Measurements from ENCODE around the gene BHLHE23. TPM values are rescaled to one million over a fixed set of nuclear protein-coding genes. Genes with fewer than 3 reads are reported as not detected.

The BHLHE23 gene
- total RNA-seq, 2 experiments from 2014 or later, result not detected

DNA sequence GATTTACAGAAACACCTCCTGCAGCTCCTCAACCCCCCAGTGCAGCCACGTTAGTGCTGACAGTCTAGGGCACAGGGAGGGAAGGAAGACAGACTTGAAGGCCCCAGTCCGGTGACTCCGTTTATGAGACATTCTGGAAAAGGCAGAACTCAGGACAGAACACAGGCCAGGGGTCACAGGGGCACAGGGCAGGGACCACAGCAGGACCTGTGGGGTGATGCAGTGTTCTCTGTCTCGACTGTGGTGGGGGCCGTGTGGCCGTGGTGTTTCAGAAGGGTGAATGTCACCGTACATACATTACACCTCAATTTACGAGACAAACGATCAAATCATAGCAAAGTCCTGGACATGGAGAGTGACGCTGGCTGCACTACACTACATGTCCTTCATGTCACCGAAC is 11.3 kb downstream of the BHLHE23 start:
- Mint-ChIP-seq H3K36me3 (no peaks in the 10 kb centered on the region), H3K27me3 (peaks cover 45% of the 10 kb centered on the region), H3K9me3 (ENCODE audit: low read depth) (no peaks in the 10 kb centered on the region), H3K27ac (no peak overlapping the region), H3K4me1 (peaks cover 12% of the 10 kb centered on the region), H3K4me3 (no peak overlapping the region)
- DNase-seq, result no peak
- ATAC-seq, result no peak
- CTCF ChIA-PET, result interaction anchor here (0.6 to 1.6 kb wide), 3 partner anchors 18 to 23 kb away, joined by 3 to 6 read pairs (median 3); no protein-coding TSS in a partner anchor

DNA sequence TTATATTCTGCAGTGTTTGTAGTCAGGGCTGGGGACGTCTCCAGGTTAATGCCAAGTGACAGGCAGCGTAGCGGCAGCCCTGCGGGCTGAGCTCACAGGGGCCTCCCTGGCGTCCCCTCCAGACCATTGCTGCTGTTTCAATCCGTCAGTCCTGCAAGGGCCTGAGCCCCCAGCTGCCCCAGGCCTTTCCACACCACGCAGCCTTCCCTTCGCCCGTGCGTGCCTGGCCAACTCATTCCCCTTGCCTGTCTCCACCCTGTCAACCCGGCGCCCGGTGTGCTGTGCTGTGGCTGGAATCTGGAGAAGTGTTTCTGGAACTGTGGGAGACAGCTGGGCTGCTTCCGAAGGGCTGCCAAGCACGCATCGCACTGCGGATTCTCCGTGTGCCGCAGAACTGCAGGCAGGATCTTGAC is 11.9 kb downstream of the BHLHE23 start:
- no peak for DNase-seq
- Mint-ChIP-seq H3K27ac (no peak overlapping the region), H3K9me3 (ENCODE audit: low read depth) (no peaks in the 10 kb centered on the region), H3K27me3 (peaks cover 39% of the 10 kb centered on the region), H3K4me1 (peaks cover 9% of the 10 kb centered on the region), H3K4me3 (no peak overlapping the region), H3K36me3 (no peaks in the 10 kb centered on the region)
- CTCF ChIA-PET, result interaction anchor here (0.6 to 1.3 kb wide), 2 partner anchors 17 to 22 kb away, joined by 3 read pairs; no protein-coding TSS in a partner anchor
- no peak for ATAC-seq

DNA sequence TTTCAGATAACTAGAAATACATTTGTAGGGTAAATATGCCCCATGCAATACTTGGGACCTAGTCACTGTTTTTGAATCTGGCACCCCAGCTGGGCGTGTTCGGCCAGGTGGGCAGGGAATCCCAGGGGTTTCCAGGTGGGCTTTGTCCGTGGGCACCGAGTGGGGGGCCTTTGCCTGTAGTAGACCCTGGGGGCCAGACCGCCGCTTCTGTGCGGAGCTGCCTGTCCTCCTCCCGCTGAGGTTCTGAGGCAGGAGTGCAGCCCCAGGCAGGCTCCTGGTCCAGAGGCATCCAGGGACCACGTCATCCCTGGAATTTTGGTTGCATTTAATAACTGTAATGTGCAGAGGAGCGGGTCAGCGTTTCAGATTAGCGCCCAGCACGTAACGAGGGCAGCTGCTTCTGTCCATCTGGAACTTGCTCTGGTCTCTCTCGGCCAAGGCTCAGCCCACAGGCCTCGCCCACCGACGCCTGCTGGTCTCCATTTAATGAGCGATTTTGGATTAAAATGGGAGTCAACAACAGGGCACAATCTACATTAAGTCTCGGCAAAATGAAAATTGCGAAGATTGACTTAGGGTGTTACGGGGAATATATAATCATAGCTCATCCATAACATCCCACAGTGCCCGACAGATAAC is 12.8 kb downstream of the BHLHE23 start:
- Mint-ChIP-seq H3K4me3 (no peak overlapping the region), H3K4me1 (peaks cover 2% of the 10 kb centered on the region), H3K36me3 (no peaks in the 10 kb centered on the region), H3K9me3 (ENCODE audit: low read depth) (no peaks in the 10 kb centered on the region), H3K27me3 (peaks cover 35% of the 10 kb centered on the region), H3K27ac (no peak overlapping the region)
- no peak for ATAC-seq
- CTCF ChIA-PET, result no interaction called here
- no peak for DNase-seq

DNA sequence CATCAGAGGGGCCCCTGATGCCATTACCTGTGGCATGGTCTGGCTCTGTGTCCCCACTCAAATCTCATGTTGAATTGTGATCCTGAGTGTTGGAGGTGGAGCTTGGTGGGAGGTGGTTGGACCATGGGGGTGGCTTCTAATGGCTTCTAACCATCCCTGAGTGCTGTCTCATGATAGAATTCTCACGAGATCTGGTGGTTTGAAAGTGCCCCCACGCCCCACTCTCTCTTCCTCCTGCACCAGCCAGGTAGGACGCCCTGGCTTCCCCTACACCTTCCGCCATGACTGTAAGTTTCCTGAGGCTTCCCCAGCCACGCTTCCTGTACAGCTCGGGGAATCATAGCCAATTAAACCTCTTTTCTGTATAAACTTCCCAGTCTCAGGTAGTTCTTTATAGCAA is 14.9 kb downstream of the BHLHE23 start:
- H3K27me3 Mint-ChIP-seq, result peaks cover 23% of the 10 kb centered on the region
- ATAC-seq, result no peak
- no peak for DNase-seq
- H3K9me3 Mint-ChIP-seq (ENCODE audit: low read depth), result no peaks in the 10 kb centered on the region
- CTCF ChIA-PET, result interaction anchor here (1.4 kb wide), 1 partner anchor 14 kb away, joined by 3 read pairs; no protein-coding TSS in a partner anchor
- no peaks in the 10 kb centered on the region for H3K36me3 Mint-ChIP-seq
- H3K4me3 Mint-ChIP-seq, result no peak overlapping the region
- H3K4me1 Mint-ChIP-seq, result peaks cover 4% of the 10 kb centered on the region
- no peak overlapping the region for H3K27ac Mint-ChIP-seq

DNA sequence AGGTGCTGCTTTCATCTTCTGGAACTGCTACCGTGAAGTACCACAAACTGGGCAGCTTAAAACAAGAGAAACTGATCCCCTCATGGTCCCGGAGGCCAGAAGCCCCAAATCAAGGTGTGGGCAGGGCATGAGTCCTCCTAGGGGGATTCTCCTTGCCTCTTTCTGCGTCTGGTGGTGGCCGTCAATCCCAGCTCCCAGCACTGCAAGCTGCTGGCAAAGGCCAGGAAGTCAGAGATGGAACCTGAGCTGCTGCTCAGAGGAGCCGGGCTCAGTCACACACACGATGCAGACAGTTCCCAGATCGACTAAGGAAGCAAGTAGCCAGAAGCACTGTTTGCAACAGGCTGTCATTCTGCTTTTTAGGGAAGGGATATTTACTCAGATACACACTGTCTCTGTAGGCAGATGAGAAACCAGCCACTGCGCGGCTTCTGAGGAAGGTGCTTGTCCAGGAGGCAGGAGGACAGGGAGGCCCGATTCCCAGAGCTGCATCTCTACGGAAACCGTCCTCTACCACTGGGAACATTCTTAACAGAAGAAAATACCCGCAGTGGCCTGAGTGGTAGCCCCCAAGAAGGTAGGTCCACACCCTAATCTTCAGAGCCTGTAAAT is 15.5 kb downstream of the BHLHE23 start:
- no peak for DNase-seq
- peaks cover 4% of the 10 kb centered on the region for H3K4me1 Mint-ChIP-seq
- no peak overlapping the region for H3K4me3 Mint-ChIP-seq
- ATAC-seq, result no peak
- H3K27me3 Mint-ChIP-seq, result peaks cover 23% of the 10 kb centered on the region
- H3K9me3 Mint-ChIP-seq (ENCODE audit: low read depth), result no peaks in the 10 kb centered on the region
- CTCF ChIA-PET, result interaction anchor here (1.4 to 1.5 kb wide), 2 partner anchors 14 to 19 kb away, joined by 3 to 4 read pairs; no protein-coding TSS in a partner anchor
- H3K36me3 Mint-ChIP-seq, result no peaks in the 10 kb centered on the region
- no peak overlapping the region for H3K27ac Mint-ChIP-seq

DNA sequence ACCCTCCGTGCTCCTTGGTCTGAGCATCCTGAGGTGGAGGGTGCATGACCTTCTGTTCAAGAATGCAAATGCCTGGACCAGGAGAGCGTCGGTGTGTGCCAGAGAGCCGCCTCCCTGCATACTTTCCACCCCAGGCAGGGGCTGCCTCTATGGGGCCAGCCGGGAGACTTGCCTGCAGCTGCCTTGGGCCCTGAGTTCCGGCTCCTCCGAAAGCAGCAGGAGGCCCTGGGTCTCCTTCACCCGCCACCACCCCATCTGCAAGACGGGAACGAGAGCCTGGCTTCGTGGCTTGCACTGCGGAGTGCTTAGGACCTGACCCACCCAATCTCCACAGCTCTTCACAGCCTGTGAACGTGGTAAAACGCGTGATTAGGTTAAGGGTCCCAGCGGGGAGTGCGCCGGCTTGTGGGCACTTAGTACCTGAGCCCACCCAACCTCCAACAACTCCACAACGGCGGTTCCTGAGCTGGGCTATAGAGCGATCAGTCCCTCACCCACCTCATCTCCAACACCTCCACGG is 16.4 kb downstream of the BHLHE23 start:
- ATAC-seq, result no peak
- DNase-seq, result no peak
- Mint-ChIP-seq H3K27ac (no peak overlapping the region), H3K4me1 (peaks cover 4% of the 10 kb centered on the region), H3K27me3 (peaks cover 20% of the 10 kb centered on the region), H3K36me3 (no peaks in the 10 kb centered on the region), H3K4me3 (no peak overlapping the region), H3K9me3 (ENCODE audit: low read depth) (no peaks in the 10 kb centered on the region)
- CTCF ChIA-PET, result interaction anchor here (1.5 kb wide), 1 partner anchor 18 kb away, joined by 4 read pairs; no protein-coding TSS in a partner anchor

DNA sequence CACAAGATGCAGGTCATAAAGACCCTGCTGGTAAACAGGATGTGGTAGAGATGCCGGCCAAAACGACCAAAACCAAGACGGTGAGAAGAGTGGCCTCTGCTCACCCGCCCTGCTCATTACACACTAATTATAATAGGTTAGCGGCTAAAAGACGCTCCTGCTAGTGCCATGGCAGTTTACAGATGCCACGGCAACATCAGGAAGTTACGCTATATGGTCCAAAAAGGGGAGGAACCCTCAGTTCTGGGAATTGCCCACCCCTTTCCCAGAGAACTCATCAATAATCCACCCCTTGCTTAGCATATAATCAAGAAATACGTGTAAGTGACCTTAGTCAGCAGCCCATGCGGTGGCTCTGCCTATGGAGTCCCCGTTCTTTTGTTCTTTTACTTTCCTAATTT is 17.6 kb downstream of the BHLHE23 start:
- Mint-ChIP-seq H3K27ac (no peak overlapping the region), H3K27me3 (peaks cover 25% of the 10 kb centered on the region), H3K4me1 (peaks cover 4% of the 10 kb centered on the region), H3K36me3 (no peaks in the 10 kb centered on the region), H3K4me3 (no peak overlapping the region), H3K9me3 (ENCODE audit: low read depth) (no peaks in the 10 kb centered on the region)
- CTCF ChIA-PET, result no interaction called here
- peak; percentile 43 for ATAC-seq
- peak; percentile 51 for DNase-seq

DNA sequence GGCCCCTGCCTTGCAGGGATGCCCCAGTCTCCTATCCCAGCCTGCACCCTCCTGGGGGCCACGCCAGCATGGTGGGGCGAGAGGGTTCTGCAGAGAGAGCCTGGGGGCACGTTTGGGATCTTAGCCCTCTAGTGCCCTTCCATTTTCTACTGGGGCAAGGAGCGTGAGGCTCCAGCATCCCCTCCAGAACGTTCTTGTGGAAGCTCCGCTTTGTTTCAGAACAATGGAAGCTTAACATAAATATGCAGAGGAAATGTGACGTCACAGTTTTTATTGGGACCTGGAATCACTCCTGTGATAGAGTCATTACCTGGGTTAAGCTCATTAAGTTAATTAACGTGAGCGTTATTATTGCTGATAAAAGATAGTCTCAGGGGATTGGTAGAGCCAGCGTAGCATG is 19.6 kb downstream of the BHLHE23 start:
- H3K4me3 Mint-ChIP-seq, result no peak overlapping the region
- no peaks in the 10 kb centered on the region for H3K9me3 Mint-ChIP-seq (ENCODE audit: low read depth)
- peaks cover 9% of the 10 kb centered on the region for H3K4me1 Mint-ChIP-seq
- CTCF ChIA-PET, result no interaction called here
- H3K27me3 Mint-ChIP-seq, result peaks cover 37% of the 10 kb centered on the region
- ATAC-seq (no peak), DNase-seq (no peak)
- H3K36me3 Mint-ChIP-seq, result no peaks in the 10 kb centered on the region
- no peak overlapping the region for H3K27ac Mint-ChIP-seq

DNA sequence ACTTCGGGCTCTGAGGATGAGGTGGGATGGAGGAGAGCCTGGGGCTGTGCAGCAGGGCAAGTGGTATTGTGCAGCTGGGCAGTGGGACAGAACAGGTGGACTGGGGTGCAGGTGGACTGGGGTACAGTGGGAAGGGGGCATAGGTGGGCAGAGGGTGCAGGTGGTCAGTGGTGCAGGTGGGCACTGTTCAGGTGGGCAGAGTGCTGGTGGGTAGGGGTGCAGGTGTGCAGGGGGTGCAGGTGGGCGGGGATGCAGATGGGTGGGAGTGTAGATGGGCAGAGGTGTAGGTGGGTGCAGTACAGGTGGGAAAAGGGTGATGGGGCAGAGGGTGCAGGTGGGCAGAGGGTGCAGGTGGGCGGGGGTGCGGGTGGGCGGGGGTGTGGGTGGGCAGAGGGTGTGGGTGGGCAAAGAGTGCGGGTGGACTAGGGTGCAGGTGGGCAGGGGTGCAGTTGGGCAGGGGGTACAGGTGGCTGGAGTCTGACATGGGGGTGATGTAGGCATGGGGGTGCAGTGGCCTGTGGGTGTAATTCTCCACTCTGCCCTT is 20.4 kb downstream of the BHLHE23 start:
- peaks cover 42% of the 10 kb centered on the region for H3K27me3 Mint-ChIP-seq
- ATAC-seq (no peak), DNase-seq (no peak)
- no peak overlapping the region for H3K27ac Mint-ChIP-seq
- H3K36me3 Mint-ChIP-seq, result no peaks in the 10 kb centered on the region
- no peak overlapping the region for H3K4me3 Mint-ChIP-seq
- H3K9me3 Mint-ChIP-seq (ENCODE audit: low read depth), result no peaks in the 10 kb centered on the region
- CTCF ChIA-PET, result interaction anchor here (0.8 kb wide), 1 partner anchor 14 kb away, joined by 3 read pairs; no protein-coding TSS in a partner anchor
- H3K4me1 Mint-ChIP-seq, result peaks cover 16% of the 10 kb centered on the region

DNA sequence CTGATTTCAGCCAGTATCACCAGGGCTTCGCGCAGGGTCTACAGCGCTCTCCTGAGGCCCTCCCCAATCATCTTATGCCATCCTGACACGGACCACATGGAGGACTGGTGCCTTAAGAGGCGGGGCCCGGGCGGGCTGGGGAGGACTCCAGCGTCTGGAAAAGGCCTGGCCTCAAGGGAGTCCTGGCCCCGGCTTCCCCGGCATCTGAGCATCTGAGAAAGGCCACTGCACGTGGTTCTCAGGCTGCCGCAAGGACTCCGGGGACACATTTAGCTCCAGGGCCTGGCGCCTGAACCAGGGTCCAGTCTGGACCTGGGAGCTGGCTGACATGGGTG is 21.4 kb downstream of the BHLHE23 start:
- Mint-ChIP-seq H3K27ac (no peak overlapping the region), H3K36me3 (no peaks in the 10 kb centered on the region), H3K4me1 (peaks cover 21% of the 10 kb centered on the region), H3K4me3 (no peak overlapping the region), H3K9me3 (ENCODE audit: low read depth) (no peaks in the 10 kb centered on the region), H3K27me3 (peaks cover 45% of the 10 kb centered on the region)
- CTCF ChIA-PET, result no interaction called here
- DNase-seq (no peak), ATAC-seq (no peak)

DNA sequence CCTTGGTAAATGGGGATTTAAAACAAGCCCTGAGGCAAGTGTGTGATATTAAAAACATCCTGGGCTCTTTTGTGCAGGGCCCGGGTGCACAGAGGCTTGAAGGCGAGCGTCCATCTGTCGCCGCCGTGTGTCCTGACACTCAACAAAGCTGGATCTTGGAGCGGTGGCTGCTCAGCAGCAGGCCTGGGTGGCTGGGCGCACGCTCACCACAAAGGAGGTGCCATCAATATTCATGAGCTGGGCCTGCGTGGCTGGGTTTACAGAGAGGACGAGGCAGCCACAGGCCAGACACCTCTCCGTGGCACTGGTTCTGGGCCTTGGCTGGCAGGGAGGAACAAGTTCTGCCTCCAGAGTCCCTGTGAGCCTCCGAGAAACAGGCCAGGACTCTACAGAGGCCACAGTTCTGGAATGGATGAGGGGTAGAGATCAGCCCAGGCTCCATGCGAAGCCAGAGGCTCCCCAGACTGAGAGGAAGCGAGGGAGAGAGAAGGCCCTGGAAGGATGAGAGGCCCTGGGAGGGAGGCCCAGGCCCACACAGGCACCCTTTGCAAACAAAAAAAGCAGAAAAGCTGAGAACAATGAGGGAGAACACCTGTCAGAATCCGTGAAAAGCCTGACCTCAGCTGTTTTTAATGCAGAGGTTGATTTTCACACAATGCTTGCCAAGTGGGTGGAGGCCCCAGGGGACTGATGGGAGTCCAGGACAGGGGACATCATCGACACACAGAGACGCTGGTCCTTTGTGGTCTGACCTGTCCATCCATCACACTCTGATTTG is 21.9 kb downstream of the BHLHE23 start:
- no peak overlapping the region for H3K4me3 Mint-ChIP-seq
- no peak overlapping the region for H3K27ac Mint-ChIP-seq
- DNase-seq (no peak), ATAC-seq (no peak)
- H3K9me3 Mint-ChIP-seq (ENCODE audit: low read depth), result no peaks in the 10 kb centered on the region
- H3K27me3 Mint-ChIP-seq, result peaks cover 51% of the 10 kb centered on the region
- H3K4me1 Mint-ChIP-seq, result peaks cover 25% of the 10 kb centered on the region
- CTCF ChIA-PET, result interaction anchor here (0.7 to 0.9 kb wide), 2 partner anchors 12 to 15 kb away, joined by 3 read pairs; no protein-coding TSS in a partner anchor
- H3K36me3 Mint-ChIP-seq, result no peaks in the 10 kb centered on the region

DNA sequence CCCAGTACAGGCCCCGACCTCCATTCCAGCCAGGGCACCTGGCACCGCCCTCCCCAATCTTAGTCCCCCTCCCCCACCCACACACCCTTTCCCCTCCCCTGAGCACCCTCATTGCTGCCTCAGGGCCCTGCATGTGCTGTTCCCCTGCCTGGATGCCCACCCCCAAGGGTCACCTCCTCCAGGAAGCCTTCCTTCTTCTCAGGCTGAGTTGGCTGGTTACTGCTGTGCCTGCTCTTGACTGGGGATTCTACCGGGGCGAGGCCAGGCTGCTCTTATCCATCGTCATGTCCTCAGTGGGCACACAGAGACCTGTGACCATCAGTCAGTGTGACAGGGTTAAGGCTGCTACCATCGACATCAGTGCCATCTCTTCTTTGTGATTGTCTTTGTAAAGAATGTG is 23.6 kb downstream of the BHLHE23 start:
- Mint-ChIP-seq H3K27ac (no peak overlapping the region), H3K4me1 (peaks cover 27% of the 10 kb centered on the region), H3K27me3 (peaks cover 62% of the 10 kb centered on the region), H3K36me3 (no peaks in the 10 kb centered on the region), H3K4me3 (no peak overlapping the region), H3K9me3 (ENCODE audit: low read depth) (no peaks in the 10 kb centered on the region)
- ATAC-seq, result no peak
- no peak for DNase-seq
- CTCF ChIA-PET, result no interaction called here
